Left renal cortex interstitium (tissue), 4 donors: ENCODE data around the gene NSG1. TPM values are rescaled to one million over a fixed set of nuclear protein-coding genes. Genes with fewer than 3 reads are reported as not detected.

Experiments
- DNase-seq, 4 donors: peaks; one replicate each; pipeline ENCODE4 v3.0.0-alpha.2; 2013; ENCODE audit warnings: low read depth in 4 of 4, low spot score in 2 of 4, missing footprints in 1 of 4
- polyA plus RNA-seq, 4 donors: library from polyadenylated mRNA; unstranded; fragments of 120-200 nt; gene quantifications; one replicate each; pipeline ENCODE4 v1.2.1, GENCODE V29; 2013; ENCODE audit not compliant: insufficient read length in 4 of 4

The NSG1 gene
- polyA plus RNA-seq, 4 donors, result 4.1 to 6.2 (median 4.7) TPM

DNA sequence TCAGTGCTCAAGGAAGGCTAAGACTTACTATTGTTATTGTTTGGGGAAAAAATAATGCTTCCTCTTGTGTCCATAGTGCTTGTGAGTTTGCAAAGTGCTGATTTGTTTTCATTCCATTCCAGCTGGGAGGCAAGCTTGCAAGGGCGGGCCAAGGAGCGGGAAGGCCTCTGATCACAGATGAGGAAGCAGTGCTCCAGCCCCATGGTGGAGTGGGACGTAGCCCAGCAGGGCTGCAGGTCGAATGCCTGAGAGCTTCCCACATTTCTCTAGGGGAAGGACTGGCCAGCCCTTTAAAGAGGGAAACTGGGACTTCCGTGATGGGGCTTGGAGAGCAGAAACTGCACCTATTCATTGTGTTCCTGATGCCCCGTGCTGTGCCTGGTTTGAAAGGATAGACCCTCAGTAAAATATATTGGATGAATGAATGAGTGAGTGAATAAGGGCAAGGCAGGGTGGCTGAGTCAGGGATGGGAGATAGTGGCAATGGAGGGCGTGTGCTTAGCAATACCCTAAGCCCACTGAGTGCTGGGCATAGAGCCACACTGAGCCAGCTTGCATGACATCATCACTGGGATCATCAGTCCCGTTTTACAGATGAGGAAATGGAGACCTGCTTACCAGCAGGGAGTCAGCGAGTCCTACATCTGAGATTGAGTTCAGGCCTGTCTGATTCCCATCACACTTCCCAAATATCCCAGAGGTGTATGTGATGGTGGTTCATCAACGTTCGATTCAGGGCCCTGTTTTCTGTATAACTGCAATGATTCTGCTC is 17.9 kb upstream of the NSG1 start:
- DNase-seq, result no peak

DNA sequence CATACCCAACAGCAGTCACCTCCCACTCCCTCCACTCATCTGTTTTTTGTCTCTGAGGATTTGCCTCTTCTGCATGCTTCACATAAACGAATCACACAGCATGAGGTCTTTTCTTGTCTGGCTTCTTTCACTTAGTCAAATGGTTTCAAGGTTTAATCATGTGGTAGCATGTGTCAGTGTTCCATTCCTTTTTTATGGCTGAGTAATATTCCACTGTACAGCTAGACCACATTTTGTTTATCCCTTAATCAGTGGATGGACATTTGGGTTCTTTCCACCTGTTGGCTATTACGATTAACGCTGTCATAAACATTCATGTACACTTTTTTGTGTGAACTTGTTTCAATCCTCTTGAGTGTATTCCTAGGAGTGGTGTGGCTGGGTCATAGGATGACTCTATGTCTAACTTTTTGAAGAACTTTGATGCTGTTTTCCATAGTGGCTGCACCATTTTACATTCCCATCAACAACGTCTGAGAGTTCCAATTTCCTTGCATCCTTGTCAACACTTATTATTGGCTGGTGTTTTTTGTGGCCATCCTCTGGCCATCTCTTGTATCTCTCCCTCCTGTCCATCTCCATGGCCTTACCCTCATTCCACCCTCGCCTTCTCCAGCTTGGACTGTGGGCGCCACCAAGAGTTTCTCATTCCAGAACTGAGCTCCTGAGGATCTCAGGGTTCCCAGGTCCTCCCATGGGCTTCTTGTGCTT is 12.4 kb upstream of the NSG1 start:
- no peak for DNase-seq

DNA sequence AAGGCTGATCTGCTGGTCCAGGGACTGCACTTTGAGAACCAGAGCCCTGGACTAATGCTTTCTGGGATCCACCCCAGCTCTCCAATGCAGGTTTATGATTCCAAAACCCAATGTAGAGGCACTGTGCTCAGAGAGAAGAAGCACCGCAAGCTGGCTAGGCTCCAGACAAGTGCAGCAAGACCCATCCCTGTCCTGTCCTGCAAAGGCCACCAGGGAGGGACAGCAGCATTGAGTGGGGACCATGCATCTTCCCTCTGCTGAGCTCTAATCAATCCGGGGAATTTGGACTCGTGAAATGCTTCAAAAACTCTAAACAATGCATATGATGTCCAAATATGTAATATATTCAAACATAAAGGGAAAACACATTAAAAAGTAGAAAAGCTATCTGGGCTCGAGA is 10.8 kb upstream of the NSG1 start:
- DNase-seq, result no peak

DNA sequence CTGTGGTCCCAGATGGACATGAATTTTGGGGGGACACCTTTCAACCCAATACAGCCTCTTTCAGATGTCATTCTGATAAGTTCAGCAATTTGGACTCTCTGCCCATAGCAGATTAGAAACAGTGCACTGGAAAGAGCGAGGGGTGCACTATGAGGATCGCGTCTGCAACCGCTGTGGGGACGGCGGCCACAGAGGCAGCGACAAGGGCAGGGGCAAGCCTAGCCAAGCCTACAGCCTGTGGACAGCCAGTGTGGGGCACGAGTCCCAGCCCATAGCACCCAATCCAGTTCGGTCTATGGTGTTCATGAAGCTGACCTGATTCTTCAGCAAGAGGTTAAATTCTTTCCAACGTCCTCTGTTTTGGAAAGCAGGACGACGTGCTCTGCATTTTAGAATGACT is 9.7 kb upstream of the NSG1 start:
- no peak for DNase-seq

DNA sequence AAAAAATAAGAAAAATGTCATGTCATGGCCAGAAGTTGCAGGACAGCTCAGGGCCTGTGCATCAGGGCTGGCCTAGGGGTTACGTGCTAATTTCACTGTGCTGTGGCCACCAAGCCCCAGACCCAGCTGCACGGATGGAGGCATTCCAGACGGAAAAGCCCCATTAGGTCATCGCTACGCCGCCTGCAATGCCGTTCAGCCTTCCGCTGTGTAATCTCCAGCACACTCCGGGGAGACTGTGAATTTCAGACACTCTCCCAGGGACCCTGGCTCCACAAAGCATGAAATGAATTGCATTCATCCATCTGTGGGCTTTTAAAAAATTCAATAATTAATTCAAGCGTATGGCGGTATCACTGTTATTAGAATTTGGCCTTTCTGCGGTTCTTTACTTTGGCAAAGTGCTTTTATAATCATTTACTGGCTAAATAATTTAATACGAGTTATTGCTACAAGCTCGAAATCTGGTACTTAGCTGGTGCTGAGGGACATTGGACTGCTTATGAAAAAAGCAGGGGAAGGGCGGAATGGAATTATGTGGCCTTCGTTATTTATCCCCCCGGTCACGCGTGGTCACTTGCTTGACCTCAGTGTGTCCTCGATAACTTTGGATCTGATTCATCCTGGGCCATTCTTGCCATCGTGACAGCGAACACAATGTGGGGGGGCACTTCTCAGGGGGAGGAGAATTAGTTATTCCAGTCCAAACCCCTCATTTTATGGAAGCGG is 9.0 kb upstream of the NSG1 start:
- no peak for DNase-seq

DNA sequence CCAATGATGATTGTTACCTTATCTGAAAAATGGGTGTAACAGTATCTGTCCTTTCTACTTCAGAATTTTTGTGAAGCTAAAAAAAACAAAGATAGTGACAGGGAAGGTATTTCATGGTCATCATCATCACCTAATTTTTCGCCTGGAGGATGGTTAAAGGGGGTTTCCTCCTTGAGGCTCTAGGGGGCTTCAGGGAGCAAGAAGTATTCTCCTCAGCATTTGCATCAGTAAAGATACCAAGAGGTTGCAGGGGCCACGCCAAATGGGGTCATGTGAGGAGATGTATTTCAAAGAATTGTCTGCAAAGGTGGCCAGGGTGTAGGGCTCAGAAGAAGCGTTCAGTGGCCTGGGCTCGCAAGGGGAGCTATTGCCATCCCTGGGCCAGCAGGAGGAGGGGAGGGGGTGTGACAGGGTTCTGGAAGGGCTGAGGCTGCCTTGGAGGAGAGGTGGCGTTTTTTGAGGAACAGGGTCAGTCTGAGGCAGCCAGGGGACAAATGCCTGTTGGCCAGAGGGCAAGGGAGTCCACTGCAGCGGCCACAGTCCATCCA is 7.3 kb upstream of the NSG1 start:
- DNase-seq, result no peak

DNA sequence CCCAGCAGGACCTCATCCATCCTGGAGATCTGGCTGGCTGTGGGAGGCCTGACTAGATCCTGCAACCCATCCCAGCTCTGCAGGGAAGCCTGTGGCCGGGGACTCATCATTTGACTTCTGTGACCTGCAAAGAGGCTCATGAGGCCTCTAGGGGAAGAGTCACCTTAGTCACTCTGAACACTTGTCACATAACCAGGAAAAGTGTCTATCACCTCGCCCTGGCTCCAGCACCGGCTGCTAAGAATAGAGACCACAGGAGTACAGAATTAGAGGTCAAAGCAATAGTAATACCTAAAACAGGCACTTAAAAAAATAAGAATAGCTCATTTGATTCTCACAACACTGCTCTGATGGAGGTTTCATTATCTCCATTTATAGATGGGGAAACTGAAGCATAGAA is 3.8 kb upstream of the NSG1 start:
- no peak for DNase-seq

DNA sequence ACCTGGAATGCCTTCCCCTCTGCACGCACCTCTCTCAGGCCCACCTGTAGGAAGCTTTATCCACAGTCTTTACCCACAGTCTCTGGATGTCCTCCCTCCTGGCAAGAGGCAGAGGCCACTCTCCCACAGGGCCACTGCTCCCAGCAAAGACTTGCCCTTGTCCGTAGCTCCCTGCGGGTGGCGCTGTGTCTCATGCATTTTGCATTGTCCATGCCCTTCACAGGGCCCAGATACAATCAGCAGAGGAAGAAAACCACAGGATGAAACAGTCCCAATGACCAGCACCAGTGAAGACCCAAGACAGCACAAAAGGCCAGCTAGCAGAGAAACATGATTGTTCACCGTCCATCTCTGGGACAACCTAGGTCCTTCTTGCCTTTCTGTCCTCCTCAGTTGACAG is 2.1 kb upstream of the NSG1 start:
- no peak for DNase-seq

DNA sequence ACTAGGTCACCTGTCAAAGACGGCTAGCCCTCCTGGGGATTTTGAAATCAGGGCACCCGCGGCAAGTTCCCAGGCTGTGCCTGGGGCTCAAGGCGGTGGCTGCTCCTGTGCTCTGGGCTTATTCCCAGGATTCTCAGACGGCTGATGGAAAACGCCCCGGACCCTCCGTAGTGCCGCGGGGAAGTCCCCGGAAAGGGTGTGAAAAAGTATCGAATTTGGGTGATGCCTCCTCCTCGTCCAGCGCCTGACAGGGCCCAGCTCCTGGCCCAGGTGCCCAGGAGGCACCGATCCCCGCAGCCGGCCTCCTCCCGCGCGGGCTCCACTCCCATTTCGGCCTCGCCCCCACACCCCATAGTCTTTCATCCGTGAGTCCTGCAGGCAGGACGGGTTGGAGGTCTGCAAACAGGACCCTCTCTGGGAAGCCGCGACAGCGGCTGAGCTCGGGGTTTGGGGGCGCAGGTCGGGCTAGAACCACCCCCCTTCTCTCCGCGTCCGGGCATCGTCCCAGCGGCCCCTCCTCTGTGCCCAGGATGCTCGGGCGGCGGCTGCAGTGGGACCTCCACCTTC is 1.1 kb upstream of the NSG1 start:
- no peak for DNase-seq

DNA sequence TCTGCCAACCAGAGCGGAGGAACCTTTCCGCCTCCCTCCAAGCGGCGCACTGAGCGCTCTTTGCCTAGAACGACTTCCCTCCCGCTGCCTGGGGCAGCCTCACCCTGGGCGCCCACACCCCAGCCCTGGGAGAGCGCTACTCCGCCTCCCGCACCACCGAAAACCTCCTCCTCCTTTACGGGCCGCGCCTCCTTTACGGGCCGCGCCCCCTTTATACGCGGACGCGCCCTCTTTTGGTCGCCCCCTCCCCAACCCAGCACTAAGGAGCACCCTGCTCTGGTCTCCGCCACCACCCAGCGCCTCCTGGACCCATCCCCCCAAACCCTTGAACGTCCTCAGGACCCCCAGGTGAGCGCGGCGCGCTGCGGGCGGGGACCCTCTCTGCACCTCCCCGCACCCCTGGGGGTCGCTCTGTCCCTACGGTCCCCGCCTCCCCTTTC is 586 bp upstream of the NSG1 start:
- no peak for DNase-seq

DNA sequence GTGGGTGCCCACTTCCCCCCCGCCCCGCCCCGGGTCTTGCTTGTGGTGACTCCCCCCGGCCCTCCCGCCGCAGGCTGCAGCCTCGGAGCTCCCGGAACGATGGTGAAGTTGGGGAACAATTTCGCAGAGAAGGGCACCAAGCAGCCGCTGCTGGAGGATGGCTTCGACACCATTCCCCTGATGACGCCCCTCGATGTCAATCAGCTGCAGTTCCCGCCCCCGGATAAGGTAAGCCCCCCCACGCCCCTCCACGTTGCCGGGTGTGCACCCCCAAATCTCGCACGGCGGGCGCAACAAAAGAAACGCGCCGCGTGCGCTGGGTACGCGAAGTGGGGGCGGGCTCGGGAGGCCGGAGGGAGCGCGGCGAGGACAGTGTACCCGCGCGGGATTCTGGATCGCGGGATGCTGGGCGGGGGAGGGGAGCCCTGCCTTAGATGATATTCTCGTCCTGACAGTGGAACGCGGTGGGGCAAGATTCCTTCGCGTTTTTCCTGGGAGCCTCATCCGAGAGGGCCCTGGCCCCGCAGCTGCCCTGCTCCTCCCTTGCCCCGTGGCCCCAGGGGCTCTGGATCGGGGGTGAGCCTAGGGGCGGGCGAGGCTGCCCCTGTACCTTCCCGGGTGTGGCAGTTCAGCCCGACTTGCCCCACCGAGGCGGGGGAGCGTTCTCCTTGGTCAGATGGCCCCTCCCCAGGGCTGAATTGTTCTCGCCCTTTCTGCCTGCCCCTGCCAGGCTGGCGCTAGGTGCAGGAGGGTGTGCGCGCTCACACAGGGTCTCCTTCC is 819 bp downstream of the NSG1 start:
- DNase-seq, result no peak

DNA sequence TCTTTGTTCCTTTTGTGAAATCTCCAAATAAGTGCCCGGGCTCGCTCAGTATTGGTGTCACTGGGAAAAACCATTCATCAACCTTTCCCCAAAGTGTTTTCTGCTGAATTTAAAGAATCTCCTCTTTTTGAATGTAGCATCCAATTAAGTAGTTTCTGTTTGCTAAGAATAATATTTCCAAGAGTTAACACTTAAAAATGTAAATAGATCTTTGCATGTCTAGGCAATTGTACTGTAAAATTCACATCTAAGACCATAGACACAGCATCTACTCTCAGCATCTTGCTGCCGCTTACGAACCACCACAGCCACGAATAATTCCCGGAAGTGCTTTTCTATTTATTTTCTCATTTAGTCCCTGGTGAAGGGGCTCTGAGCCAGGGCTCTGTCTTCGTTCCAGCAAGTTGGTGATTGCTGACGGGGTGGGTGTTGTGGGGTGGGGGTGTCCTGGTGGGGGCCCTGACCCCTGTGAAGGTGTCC is 1.4 kb downstream of the NSG1 start:
- DNase-seq, result no peak

DNA sequence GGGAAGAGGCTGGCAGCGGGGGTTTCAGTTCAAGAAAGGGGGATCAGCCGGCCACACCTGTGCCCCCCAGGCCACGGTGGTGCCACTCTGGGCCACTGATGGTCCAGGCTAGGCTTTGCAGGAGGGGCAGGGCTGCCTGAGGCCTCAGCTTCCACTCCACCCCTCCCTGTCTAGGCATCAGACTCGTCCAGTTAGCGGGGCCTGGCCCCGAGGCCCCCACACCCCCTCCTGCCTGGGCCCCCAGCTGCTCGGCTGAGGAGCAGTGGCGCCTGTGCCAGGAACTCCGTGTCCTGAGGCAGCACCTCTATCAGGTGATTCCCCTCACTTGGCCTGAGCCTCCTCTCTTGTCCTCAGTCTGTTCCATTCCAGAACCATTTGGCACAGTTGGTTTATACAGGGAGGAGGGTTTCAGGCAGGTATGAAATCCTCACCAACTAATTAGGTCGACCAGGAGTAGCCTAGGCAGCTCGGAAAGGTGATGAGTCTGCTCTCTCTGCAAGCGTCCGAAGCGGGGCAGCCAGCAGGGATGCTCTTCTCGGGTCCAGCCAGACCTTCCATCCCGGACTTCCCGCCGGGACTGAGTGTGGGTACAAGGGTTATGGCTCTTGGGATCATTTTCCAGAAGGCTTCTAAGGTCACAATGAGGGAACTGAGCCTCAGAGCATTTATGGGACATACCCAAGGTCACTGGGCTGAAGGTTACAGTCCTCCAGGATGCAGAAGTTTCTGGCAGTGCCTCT is 2.1 kb downstream of the NSG1 start:
- no peak for DNase-seq

DNA sequence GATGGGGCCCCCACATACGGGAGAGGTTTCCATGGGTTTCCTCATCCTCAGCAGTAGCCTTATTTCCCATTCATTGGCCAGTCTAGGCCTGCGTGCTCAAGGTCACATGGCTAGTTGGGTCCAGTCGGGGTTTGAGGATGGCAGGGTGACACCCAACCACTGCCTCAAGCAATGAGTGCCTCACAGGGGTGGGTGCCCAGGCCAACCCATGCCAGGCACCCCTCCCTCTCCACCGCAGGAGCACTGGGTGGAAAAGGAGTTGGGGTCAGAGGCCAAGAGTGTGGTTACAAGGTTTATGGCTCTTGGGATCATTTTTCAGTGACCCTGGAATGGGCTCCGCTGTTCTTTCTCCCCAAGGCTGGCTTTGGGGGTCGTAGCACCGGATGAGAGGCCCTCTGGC is 3.1 kb downstream of the NSG1 start:
- DNase-seq, result no peak

DNA sequence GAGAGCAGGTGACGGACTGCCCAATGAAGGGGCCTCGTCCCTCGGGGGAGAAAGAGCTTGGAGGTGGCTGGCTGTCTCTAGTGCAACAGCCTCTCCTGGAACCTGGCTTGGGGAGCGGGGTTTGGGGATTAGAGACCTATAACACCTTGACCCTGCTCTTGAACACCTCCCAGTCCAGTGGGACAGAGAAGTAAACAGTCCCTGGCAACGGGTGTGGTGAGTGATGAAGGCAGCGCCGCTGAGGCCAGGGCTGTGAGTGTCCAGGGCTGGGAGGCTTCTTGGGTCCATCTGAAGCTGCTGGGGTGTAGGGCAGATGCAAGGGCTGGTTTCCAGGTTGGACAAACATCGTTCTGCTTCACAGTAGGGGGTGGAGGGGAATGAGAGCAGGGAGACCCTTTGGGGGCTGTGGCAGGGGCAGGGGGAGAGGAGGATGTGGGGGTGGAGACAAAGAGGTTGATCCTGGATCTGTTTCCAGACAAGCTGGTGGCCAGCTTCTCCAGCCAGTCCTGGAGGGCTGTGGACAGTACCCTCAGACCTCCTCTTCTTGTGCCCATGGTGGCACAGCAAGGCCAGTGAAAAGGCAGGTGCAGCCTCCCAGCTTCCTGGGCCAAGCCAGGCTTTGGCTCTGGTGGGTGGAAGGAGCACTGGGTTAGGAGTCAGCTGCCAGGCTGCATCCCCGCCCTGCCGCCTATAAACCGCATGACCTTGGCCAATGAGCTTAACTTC is 3.8 kb downstream of the NSG1 start:
- no peak for DNase-seq

DNA sequence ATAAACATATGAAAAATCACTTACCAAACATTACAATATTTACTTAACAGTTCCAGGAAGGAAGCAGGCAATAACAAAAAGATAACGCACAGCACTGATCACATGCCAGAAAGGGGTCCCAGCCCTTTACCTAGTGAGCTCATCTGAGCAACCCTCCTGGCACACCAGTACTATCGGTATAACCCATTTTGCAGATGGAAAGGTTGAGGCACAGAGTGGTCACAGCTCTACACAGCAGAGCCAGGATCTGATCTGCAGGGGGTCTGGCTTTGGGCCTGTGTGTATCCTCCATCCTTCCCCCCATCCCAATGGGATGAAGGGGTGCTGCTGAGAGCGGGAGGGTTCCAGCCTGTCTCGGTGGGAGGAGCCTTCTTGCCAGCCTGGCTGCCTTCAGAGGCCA is 5.0 kb downstream of the NSG1 start:
- DNase-seq, result no peak

DNA sequence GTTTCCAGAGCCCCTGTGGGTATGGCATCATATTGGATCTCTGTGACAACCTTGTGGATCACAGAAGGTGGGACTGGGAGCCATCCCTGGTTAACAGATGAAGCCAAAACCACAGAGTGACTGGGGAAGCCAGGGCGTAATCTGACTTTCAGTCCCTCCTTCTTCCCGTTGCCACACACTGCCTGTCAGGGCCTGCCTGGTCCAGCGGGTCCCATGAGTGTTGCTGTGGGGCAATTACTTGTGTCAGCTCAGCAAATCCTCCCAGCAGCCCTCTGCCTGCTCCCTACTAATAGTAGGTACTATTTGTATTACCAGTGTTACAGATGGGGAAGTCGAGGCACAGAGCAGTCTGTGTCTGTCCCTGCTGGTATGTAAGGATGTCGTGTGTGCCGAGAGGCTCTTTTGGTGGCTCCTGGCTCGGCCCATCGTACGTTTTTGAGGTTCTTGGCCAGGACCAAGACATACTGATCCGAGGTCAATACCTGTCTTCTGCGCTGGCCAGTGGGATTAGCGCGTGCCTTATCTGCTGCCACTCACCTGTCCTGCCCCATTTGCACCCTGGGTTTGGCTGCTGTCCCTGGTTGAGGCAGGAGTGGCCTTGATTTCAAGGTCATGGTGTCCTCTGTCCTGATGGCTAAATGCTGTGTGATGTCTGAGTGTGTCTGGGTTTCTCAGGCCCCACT is 5.7 kb downstream of the NSG1 start:
- DNase-seq, result no peak

DNA sequence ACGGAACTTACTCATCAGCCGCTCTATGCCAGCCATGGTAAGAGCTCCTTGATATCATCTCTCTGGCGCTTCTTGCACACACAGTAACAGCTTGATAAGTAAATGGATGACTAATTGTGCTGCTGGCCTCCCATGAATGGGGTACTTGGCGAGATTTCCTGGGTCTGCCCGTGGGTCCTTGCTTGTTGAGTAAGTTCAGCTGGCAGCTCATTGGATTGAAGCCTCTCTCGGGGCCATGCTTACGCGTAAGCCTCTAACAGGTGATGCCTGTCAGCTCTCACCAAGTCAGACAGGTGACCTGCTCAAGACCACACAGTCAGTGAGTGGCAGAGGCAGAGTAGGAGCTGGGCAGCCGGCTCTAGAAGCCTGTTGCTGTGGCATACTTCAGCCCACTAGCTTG is 7.7 kb downstream of the NSG1 start:
- no peak for DNase-seq
